ENCODE measurements around the gene ZNF333.

The ZNF333 gene

GRCh38 chr19:14676762-14677161 is 13.1 kb upstream of the ZNF333 start:
- DNase-seq: no peak
- no peak for TF ChIP-seq GATA1 (IDR thresholded peaks at IDR 0.05; ENCODE audit: low read depth, low read length)
- no peak for TF ChIP-seq POLR2A (IDR thresholded peaks at IDR 0.05; ENCODE audit: low read length)

GRCh38 chr19:14677464-14677863 is 12.4 kb upstream of the ZNF333 start:
- no peak for TF ChIP-seq POLR2A (IDR thresholded peaks at IDR 0.05; ENCODE audit: low read length)
- no peak for TF ChIP-seq GATA1 (IDR thresholded peaks at IDR 0.05; ENCODE audit: low read depth, low read length)
- DNase-seq: no peak

GRCh38 chr19:14678199-14678598 is 11.6 kb upstream of the ZNF333 start:
- no peak for DNase-seq
- no peak for TF ChIP-seq POLR2A (IDR thresholded peaks at IDR 0.05; ENCODE audit: low read length)
- no peak for TF ChIP-seq GATA1 (IDR thresholded peaks at IDR 0.05; ENCODE audit: low read depth, low read length)

GRCh38 chr19:14682084-14682483 is 7.8 kb upstream of the ZNF333 start:
- TF ChIP-seq GATA1 (IDR thresholded peaks at IDR 0.05; ENCODE audit: low read depth, low read length): no peak
- no peak for TF ChIP-seq POLR2A (IDR thresholded peaks at IDR 0.05; ENCODE audit: low read length)
- no peak for DNase-seq

- TF ChIP-seq GATA1 (IDR thresholded peaks at IDR 0.05; ENCODE audit: low read depth, low read length): no peak
- no peak for TF ChIP-seq POLR2A (IDR thresholded peaks at IDR 0.05; ENCODE audit: low read length)
- no peak for DNase-seq
Measured at GRCh38 chr19:14683439-14683838, 6.4 kb upstream of the ZNF333 start.

- DNase-seq: peak; percentile 26 to 35
- no peak for TF ChIP-seq POLR2A (IDR thresholded peaks at IDR 0.05; ENCODE audit: low read length)
- TF ChIP-seq GATA1 (IDR thresholded peaks at IDR 0.05; ENCODE audit: low read depth, low read length): no peak
Measured at GRCh38 chr19:14686411-14686810, 3.4 kb upstream of the ZNF333 start.

- TF ChIP-seq GATA1 (IDR thresholded peaks at IDR 0.05; ENCODE audit: low read depth, low read length) (no peak), POLR2A (IDR thresholded peaks at IDR 0.05; ENCODE audit: low read length) (no peak)
Measured at GRCh38 chr19:14694641-14695266, 4.9 kb downstream of the ZNF333 start.

GRCh38 chr19:14695471-14695870 is 5.6 kb downstream of the ZNF333 start:
- TF ChIP-seq POLR2A (IDR thresholded peaks at IDR 0.05; ENCODE audit: low read length) (no peak), GATA1 (IDR thresholded peaks at IDR 0.05; ENCODE audit: low read depth, low read length) (no peak)
- no peak for DNase-seq

More at GRCh38 chr19:14694641-14695266, 4.9 kb downstream of the ZNF333 start:
- DNase-seq: no peak

- TF ChIP-seq GATA1 (IDR thresholded peaks at IDR 0.05; ENCODE audit: low read depth, low read length) (no peak), POLR2A (IDR thresholded peaks at IDR 0.05; ENCODE audit: low read length) (no peak)
Measured at GRCh38 chr19:14699641-14700040, 9.8 kb downstream of the ZNF333 start.

GRCh38 chr19:14700711-14701375 is 11.0 kb downstream of the ZNF333 start:
- no peak for TF ChIP-seq POLR2A (IDR thresholded peaks at IDR 0.05; ENCODE audit: low read length)
- TF ChIP-seq GATA1 (IDR thresholded peaks at IDR 0.05; ENCODE audit: low read depth, low read length): no peak
- DNase-seq: no peak

More at GRCh38 chr19:14699641-14700040, 9.8 kb downstream of the ZNF333 start:
- DNase-seq: no peak

- TF ChIP-seq POLR2A (IDR thresholded peaks at IDR 0.05; ENCODE audit: low read length): no peak
- TF ChIP-seq GATA1 (IDR thresholded peaks at IDR 0.05; ENCODE audit: low read depth, low read length): no peak
- DNase-seq: no peak
Measured at GRCh38 chr19:14703833-14704232, 14.0 kb downstream of the ZNF333 start.

- TF ChIP-seq GATA1 (IDR thresholded peaks at IDR 0.05; ENCODE audit: low read depth, low read length): no peak
- TF ChIP-seq POLR2A (IDR thresholded peaks at IDR 0.05; ENCODE audit: low read length): no peak
- DNase-seq: no peak
Measured at GRCh38 chr19:14704450-14704849, 14.6 kb downstream of the ZNF333 start.

GRCh38 chr19:14715841-14716240 is 26.0 kb downstream of the ZNF333 start:
- DNase-seq: no peak
- TF ChIP-seq GATA1 (IDR thresholded peaks at IDR 0.05; ENCODE audit: low read depth, low read length): no peak
- TF ChIP-seq POLR2A (IDR thresholded peaks at IDR 0.05; ENCODE audit: low read length): no peak

GRCh38 chr19:14718522-14719116 is 28.8 kb downstream of the ZNF333 start:
- peak; percentile 15 to 18 for DNase-seq

More at GRCh38 chr19:14718522-14719116, 28.8 kb downstream of the ZNF333 start:
- TF ChIP-seq POLR2A (IDR thresholded peaks at IDR 0.05; ENCODE audit: low read length): no peak
- TF ChIP-seq GATA1 (IDR thresholded peaks at IDR 0.05; ENCODE audit: low read depth, low read length): no peak
